ENCODE data around the gene CHI3L1. TPM values are rescaled to one million over a fixed set of nuclear protein-coding genes. Genes with fewer than 3 reads are reported as not detected.

Gene CHI3L1
- total RNA-seq, 2 donors from 2014 or later, result 5.4 to 8.2 TPM

- no peak for DNase-seq
- H3K4me1 ChIP-seq, result peaks cover 65% of the 10 kb centered on the region
- TF ChIP-seq POLR2A (IDR thresholded peaks at IDR 0.05) (no peak), CTCF (IDR thresholded peaks at IDR 0.05) (no peak)
- intact Hi-C loops (cut with DNase I), result no loop called here
- no peak for ATAC-seq
- no peaks in the 10 kb centered on the region for H3K9me3 ChIP-seq
- H3K27me3 ChIP-seq, result no peaks in the 10 kb centered on the region
- H3K36me3 ChIP-seq (replicated peaks in 1 of 2; ENCODE audit: insufficient read depth in 1 of 2, low read depth in 2 of 2), result no peaks in the 10 kb centered on the region
- no peak overlapping the region for H3K4me3 ChIP-seq
- 45 to 55% methylated on average over 3 to 5 of the region's 5 CpGs for WGBS, 2 donors
- H3K27ac ChIP-seq, result peak overlapping the region in 3 of 4 donors; percentile 26 to 68 (median 61)
Measured at GRCh38 chr1:203140743-203141520, 45.6 kb downstream of the CHI3L1 start.

- no peak for ATAC-seq
- DNase-seq, result no peak
Measured at GRCh38 chr1:203139976-203140475, 46.5 kb downstream of the CHI3L1 start.

DNA sequence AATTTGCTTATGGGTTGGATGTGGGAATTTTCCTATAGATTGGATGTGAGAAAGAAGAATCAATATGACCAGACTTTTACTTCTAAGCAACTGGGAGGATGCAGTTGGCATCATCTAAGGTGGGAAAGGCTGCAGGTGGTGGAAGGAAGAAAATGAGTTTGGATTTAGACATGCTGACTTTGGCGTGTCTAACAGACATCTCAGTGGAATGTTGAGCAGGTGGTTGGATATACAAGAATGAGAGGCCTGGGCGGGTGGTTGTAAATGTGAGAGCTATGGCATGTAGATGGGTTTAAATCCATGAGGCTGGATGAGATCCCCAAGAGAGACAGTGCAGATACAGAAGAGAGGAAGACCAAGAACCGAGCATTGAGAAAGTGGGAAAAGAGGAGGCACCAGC, 48.4 kb downstream of the CHI3L1 start:
- intact Hi-C loops (cut with DNase I), result no loop called here

More at GRCh38 chr1:203139976-203140475, 46.5 kb downstream of the CHI3L1 start:
- WGBS, 2 donors, result 49 to 59% methylated on average over 8 of the region's 8 CpGs
- H3K27me3 ChIP-seq, result no peaks in the 10 kb centered on the region
- intact Hi-C loops (cut with DNase I), result no loop called here
- TF ChIP-seq POLR2A (IDR thresholded peaks at IDR 0.05) (no peak), CTCF (IDR thresholded peaks at IDR 0.05) (no peak)
- no peak overlapping the region for H3K4me3 ChIP-seq
- H3K27ac ChIP-seq, result peak overlapping the region in 3 of 4 donors; percentile 18 to 68 (median 61)
- H3K4me1 ChIP-seq, result peaks cover 65% of the 10 kb centered on the region
- H3K36me3 ChIP-seq (replicated peaks in 1 of 2; ENCODE audit: insufficient read depth in 1 of 2, low read depth in 2 of 2), result no peaks in the 10 kb centered on the region
- no peaks in the 10 kb centered on the region for H3K9me3 ChIP-seq

GRCh38 chr1:203137324-203137723, 49.2 kb downstream of the CHI3L1 start:
- H3K27me3 ChIP-seq, result no peaks in the 10 kb centered on the region
- no peaks in the 10 kb centered on the region for H3K9me3 ChIP-seq
- ATAC-seq, result no peak
- TF ChIP-seq CTCF (IDR thresholded peaks at IDR 0.05) (no peak), POLR2A (IDR thresholded peaks at IDR 0.05) (no peak)
- no peak for DNase-seq
- peak overlapping the region in 1 of 4 donors; percentile 86 for H3K27ac ChIP-seq
- no peak overlapping the region for H3K4me3 ChIP-seq
- no peaks in the 10 kb centered on the region for H3K36me3 ChIP-seq (replicated peaks in 1 of 2; ENCODE audit: insufficient read depth in 1 of 2, low read depth in 2 of 2)
- intact Hi-C loops (cut with DNase I), result no loop called here
- H3K4me1 ChIP-seq, result peaks cover 69% of the 10 kb centered on the region
- WGBS, 2 donors, result 92 to 93% methylated on average over 4 of the region's 4 CpGs

More for the DNA sequence above, 48.4 kb downstream of the CHI3L1 start:
- Histone ChIP-seq H3K4me3 (no peak overlapping the region), H3K27me3 (no peaks in the 10 kb centered on the region), H3K27ac (peak overlapping the region in 1 of 4 donors; percentile 68), H3K4me1 (peaks cover 69% of the 10 kb centered on the region), H3K9me3 (no peaks in the 10 kb centered on the region), H3K36me3 (replicated peaks in 1 of 2; ENCODE audit: insufficient read depth in 1 of 2, low read depth in 2 of 2) (no peaks in the 10 kb centered on the region)
- no peak for DNase-seq
- TF ChIP-seq POLR2A (IDR thresholded peaks at IDR 0.05) (no peak), CTCF (IDR thresholded peaks at IDR 0.05) (no peak)
- no peak for ATAC-seq
- 64 to 71% methylated on average over 3 of the region's 3 CpGs for WGBS, 2 donors
